ENCODE data around the gene FAM107B.

FAM107B gene

GRCh38 chr10:14656052-14656730, 118.5 kb downstream of the FAM107B start:
- Histone ChIP-seq H3K9me3 (ENCODE audit: control insufficient read depth, insufficient read depth, low read depth, low read length) (no peaks in the 10 kb centered on the region), H3K36me3 (ENCODE audit: control insufficient read depth in 2 of 2, insufficient read depth in 1 of 2, low read length in 2 of 2) (no peaks in the 10 kb centered on the region), H3K27ac (ENCODE audit: extremely low read depth, low read depth, low read length) (no peak overlapping the region), H3K4me1 (ENCODE audit: control insufficient read depth, insufficient read depth, low read length) (peaks cover 11% of the 10 kb centered on the region), H3K4me3 (ENCODE audit: low read depth, low read length) (no peak overlapping the region)
- no peak for TF ChIP-seq PRDM4 (tag by site-specific recombination; IDR thresholded peaks at IDR 0.05)
- TF ChIP-seq ZNF473 (tag by site-specific recombination; IDR thresholded peaks at IDR 0.05), result no peak
- no peak for TF ChIP-seq ZNF184 (tag by site-specific recombination; IDR thresholded peaks at IDR 0.05)
- no peak for TF ChIP-seq INSM2 (tag by site-specific recombination; IDR thresholded peaks at IDR 0.05)
- no peak for TF ChIP-seq ZBTB49 (tag by site-specific recombination; IDR thresholded peaks at IDR 0.05; ENCODE audit: low read depth)
- TF ChIP-seq ZBTB21 (tag by site-specific recombination; IDR thresholded peaks at IDR 0.05), result no peak
- TF ChIP-seq ZNF747 (tag by site-specific recombination; IDR thresholded peaks at IDR 0.05), result no peak
- TF ChIP-seq ZBTB17 (tag by site-specific recombination; IDR thresholded peaks at IDR 0.05), result no peak
- no peak for TF ChIP-seq ZNF555 (tag by site-specific recombination; conservative IDR thresholded peaks at IDR 0.05)
- TF ChIP-seq ZNF654 (tag by site-specific recombination; IDR thresholded peaks at IDR 0.05; ENCODE audit: low read depth), result no peak
- POLR2A ChIA-PET, result no interaction called here
- CTCF ChIA-PET, result interaction anchor here (0.5 kb wide), 1 partner anchor 16 kb away, joined by 4 read pairs; no protein-coding TSS in a partner anchor

- POLR2A ChIA-PET, result interaction anchor here (1.2 kb wide), 1 partner anchor 28 kb away, joined by 3 read pairs; no protein-coding TSS in a partner anchor
- no peak overlapping the region for H3K4me3 ChIP-seq (ENCODE audit: low read depth, low read length)
Observed at GRCh38 chr10:14654821-14655382, 119.8 kb downstream of the FAM107B start.

More at GRCh38 chr10:14654821-14655382, 119.8 kb downstream of the FAM107B start:
- peaks cover 11% of the 10 kb centered on the region for H3K4me1 ChIP-seq (ENCODE audit: control insufficient read depth, insufficient read depth, low read length)
- H3K9me3 ChIP-seq (ENCODE audit: control insufficient read depth, insufficient read depth, low read depth, low read length), result no peaks in the 10 kb centered on the region
- CTCF ChIA-PET, result no interaction called here
- no peak overlapping the region for H3K27ac ChIP-seq (ENCODE audit: extremely low read depth, low read depth, low read length)
- no peaks in the 10 kb centered on the region for H3K36me3 ChIP-seq (ENCODE audit: control insufficient read depth in 2 of 2, insufficient read depth in 1 of 2, low read length in 2 of 2)
- TF ChIP-seq REST (tag by site-specific recombination; IDR thresholded peaks at IDR 0.05) (no peak), MZF1 (tag by site-specific recombination; IDR thresholded peaks at IDR 0.05; ENCODE audit: borderline replicate concordance) (peak; percentile 79; the same call in 1 of the 2 replicates), WT1 (tag by site-specific recombination; IDR thresholded peaks at IDR 0.05) (peak; percentile 79), ZNF433 (tag by site-specific recombination; IDR thresholded peaks at IDR 0.05; ENCODE audit: low read depth) (no peak)

Data from HEK293 (cell line).